Left lobe of liver (tissue), 2 donors: Measurements from ENCODE around the gene LCA5. TPM values are rescaled to one million over a fixed set of nuclear protein-coding genes. Genes with fewer than 3 reads are reported as not detected.
"Not testable (repeated sequence)": the region's sequence is repeated elsewhere in the genome, so short reads cannot be mapped to it uniquely, and the experiment has no call there.

ENCODE experiments used
- ATAC-seq: fragments of 200-7000 bp; cut with Tn5 transposase; one replicate; pipeline ENCODE4 v1.9.1; 2020; ENCODE audit warnings: mild to moderate bottlenecking, moderate library complexity
- DNase-seq: peaks from one replicate; pipeline ENCODE4 v3.0.0-alpha.2; 2020; ENCODE audit warnings: low spot score
- total RNA-seq: library from RNA; stranded (reverse); gene quantifications from one replicate; pipeline ENCODE4 v1.2.1, GENCODE V29; 2021
- donor health status: DM: no; HTN: no; CAD: no; lungs with moderate emphysema.
- donor health status: DM: no; HTN: yes; CAD: no.

The LCA5 gene
- total RNA-seq, 1 donor from 2014 or later: 0.45 TPM

DNA sequence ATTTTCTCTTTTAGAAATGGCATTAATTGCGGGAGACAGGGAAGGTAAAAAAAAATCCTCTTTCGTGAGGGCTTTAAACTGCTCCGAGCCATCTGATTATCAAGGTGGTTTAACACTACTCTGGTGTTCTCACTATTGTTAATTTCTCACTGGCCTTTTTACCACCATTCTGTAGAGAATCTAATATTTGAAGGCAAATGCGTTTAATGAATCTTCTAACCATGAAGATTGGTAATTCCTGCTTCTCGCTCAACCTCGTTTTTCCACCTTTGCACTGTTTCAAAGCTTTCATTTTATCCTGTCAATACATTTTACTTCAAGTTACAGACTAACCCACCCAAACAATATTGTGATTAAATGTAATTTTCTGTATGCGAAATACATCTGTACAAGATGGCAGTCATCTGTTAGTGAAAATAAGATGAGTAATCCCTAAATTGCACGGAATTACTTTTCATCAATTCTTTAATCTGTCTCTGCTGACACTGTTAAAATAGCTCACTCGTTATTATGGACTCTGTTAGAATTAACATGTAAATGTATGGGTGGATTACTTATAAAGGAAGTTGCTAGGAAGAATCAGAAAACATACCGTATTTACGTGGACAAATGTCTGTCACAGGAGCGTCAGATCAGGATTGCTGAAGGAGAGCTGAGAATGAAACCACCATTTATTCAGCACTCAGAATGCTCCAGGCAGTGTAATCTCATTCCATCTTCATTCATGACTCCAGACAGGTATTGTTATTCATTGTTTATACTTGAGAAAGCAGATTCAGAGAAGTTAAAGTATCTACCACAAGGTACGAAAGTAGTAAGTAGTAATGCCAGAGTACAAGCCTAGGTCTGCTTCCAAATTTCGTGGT, 1.1 kb upstream of the LCA5 start:
- ATAC-seq: no peak
- DNase-seq: no peak

DNA sequence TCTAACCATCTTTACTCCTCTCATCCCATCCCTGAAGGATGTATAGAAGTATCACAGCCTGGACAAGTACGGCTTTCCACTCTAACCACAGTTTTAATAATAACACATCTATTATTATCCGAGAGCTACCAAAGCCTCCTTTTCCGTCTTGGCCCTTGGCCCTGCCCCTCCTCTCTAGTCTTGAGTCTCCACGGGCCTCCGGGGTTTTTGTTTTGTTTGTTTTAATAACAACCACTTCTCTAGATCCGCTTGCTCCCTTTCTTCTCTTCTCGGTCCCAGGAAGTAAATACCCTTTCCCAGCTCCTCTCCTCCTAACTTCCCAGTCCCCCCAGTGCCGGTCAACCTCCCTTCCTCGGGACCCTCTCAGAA, 661 bp downstream of the LCA5 start:
- ATAC-seq (no peak), DNase-seq (no peak)

DNA sequence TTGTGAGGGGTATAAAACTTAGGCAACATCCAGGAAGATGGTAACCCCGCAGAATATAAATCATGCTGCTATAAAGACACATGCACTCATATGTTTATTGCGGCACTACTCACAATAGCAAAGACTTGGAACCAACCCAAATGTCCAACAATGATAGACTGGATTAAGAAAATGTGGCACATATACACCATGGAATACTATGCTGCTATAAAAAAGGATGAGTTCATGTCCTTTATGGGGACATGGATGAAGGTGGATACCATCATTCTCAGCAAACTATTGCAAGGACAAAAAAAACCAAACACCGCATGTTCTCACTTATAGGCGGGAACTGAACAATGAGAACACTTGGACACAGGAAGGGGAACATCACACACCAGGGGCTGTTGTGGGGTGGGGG, 7.7 kb downstream of the LCA5 start:
- not testable (repeated sequence) for ATAC-seq

GRCh38 chr6:79526897-79527296, 10.3 kb downstream of the LCA5 start:
- DNase-seq: no peak
- no peak for ATAC-seq

More for the DNA sequence above, 7.7 kb downstream of the LCA5 start:
- not testable (repeated sequence) for DNase-seq

DNA sequence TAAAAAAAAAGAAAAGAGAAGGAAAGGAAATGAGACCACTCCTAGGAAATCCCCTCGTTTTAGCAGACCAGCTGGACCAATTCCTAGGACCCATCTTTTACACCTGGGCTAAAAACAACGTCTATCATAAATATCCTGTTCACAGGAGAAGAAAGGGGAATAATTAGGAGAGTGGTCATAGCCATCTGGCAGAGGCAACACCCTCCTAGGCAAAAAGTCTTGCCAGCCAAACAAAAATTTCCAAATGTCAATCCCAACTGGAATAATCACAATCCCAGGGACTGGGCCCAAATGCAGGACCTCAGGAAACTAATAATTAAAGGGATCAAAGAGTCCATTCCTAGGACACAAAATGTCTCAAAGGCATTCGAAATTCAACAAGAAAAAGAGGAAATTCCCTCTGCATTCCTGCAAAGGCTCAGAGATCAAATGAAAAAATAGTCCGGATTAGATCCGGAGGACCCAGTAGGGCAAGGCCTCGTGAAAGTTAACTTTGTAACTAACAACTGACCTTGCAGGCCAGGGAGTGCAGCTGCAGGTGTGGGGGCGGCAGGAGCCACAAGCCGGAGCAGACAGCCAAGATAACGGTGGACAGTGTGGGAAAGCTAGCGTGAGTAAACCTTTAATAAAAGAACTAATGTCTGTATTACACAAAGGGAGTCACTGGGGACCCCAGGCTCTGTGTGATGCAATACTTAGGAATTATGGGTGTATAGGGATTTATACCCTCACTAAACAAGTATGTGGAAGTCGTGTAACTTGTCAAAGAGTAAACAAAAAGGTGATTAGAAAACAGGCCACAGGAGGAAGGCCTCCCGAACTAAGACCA, 11.7 kb downstream of the LCA5 start:
- peak; percentile 57 for ATAC-seq
- DNase-seq: no peak

DNA sequence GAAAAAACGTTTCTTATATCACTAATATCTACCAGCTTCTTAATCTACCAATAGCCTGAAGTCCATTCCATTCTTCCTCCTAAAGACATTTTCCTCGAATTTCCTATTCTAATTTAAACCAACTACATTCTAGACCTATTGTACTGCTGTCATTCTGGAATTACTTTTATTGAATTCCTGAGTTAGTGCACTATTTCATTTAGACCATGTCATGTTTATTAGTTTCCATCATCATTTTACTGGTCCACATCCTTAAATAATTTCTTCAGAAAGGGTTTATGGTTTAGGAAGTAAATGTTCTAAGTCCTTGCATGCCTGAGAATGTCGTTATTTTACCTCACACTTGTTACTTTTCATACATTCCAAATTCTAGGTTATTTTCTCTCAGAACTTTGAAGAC, 13.2 kb downstream of the LCA5 start:
- no peak for ATAC-seq
- no peak for DNase-seq

DNA sequence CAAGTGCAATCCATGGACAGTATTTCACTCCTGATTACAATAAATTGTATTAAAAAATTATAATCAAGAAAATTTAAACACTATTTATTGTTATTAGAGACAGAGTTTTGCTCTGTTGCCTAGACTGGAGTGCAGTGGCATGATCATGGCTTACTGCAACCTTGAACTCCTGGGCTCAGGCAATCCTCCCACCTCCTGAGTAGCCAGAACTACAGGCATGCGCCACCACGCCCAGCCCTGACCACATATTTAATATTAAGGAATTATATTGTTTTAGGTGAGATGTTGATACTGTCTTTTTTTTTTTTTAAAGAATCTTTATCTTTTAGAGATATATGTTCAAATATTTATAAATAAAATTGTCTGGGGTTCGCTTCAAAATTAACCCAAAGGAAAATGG, 14.6 kb downstream of the LCA5 start:
- DNase-seq: no peak
- ATAC-seq: no peak

- no peak for ATAC-seq
- no peak for DNase-seq
Observed at GRCh38 chr6:79520534-79520933, 16.7 kb downstream of the LCA5 start.

DNA sequence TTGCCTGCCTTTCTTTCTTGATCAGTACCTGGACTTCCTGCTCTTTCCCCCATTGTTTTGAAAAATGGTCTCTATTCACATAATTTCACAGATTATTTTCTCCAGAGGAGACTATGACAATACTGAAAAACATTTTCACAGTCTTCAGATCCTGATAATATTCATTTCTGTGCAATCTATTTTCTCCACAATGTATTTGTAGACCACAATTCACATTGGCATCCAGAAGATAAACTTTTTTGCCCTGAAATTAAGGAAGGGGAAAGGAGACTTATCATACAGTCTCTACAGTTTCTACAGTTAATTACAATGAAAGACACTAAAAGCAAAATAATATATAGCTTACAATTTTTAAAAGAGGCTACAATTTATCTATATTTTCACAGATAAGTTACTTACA, 18.4 kb downstream of the LCA5 start:
- ATAC-seq (no peak), DNase-seq (no peak)

DNA sequence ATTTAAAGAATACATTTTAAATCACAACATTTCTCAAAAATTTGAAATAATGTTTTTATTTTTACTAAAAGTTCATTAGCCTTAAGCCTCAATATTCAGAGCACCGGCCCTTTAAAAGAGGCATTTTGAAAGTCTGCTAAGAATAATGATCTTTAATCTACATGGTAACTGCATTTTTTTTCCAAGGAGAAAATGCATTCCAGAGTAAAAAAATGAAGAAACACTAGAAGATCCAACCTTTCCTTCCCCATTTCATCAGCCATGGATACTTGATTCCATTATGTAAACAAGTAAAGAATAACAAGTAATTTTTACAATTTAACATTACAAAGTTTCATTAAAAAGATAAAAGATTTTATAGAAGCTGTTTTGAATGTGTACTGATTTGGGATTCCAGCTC, 21.8 kb downstream of the LCA5 start:
- ATAC-seq: no peak
- DNase-seq: no peak

GRCh38 chr6:79513111-79513510, 24.1 kb downstream of the LCA5 start:
- no peak for DNase-seq
- no peak for ATAC-seq

- no peak for ATAC-seq
- DNase-seq: no peak
Observed at GRCh38 chr6:79512014-79512413, 25.2 kb downstream of the LCA5 start.

- ATAC-seq (no peak), DNase-seq (no peak)
Observed at GRCh38 chr6:79510707-79511106, 26.5 kb downstream of the LCA5 start.

DNA sequence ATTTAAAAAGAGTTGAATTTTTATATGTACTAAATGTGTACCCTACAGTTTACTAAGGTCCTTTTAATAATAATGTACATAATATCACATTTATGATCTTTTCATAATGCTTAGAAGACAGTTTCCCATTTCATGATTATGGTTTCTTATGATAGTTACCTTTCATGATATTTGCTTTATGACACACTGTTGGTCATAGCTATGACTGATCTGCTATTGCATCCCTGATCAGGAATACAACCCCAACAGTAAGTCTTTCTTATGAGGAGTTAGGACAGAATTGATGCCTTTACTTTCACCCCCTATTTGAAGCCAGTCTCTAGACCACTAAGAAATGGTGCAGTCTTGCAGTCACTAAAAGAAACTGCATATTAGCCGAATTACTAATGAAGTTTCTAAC, 31.0 kb downstream of the LCA5 start:
- DNase-seq (no peak), ATAC-seq (no peak)

GRCh38 chr6:79504372-79504771, 32.9 kb downstream of the LCA5 start:
- DNase-seq: no peak
- no peak for ATAC-seq

- DNase-seq (no peak), ATAC-seq (peak; percentile 44)
Observed at GRCh38 chr6:79498842-79499241, 38.4 kb downstream of the LCA5 start.

DNA sequence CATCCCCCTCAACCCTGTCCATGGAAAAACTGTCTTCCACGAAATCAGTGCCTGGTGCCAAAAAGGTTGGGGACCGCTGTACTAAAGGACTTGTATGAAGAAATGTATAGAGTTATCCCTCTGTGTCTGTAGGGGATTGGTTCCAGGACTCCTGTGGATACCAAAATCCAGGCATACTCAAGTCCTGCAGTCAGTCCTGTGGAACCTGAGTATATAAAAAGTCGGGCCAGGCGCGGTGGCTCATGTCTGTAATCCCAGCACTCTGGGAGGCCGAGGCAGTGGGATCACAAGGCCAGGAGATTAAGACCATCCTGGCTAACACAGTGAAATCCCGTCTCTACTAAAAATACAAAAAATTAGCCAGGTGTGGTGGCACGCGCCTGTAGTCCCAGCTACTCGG, 42.0 kb downstream of the LCA5 start:
- no peak for DNase-seq
- no peak for ATAC-seq

- no peak for DNase-seq
Observed at GRCh38 chr6:79494841-79495240, 42.4 kb downstream of the LCA5 start.

DNA sequence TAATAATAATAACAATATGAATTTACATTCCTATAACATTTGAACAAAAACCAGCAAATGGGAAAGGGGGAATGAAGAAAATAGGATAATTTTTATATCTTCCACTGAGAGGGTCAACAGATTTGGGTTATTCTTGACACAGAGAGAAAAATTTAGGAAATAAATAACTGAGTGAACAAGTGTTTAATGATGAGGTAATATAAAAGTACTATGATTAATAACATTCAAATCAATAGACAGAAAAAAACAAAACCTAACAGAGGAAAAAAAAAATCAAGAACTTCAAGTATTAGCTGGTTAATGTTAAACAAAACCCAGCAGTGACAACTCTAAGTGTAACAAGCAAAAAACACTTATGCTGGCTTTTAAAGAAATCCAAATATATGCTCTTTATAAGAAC, 66.5 kb downstream of the LCA5 start:
- DNase-seq (no peak), ATAC-seq (no peak)

More at GRCh38 chr6:79494841-79495240, 42.4 kb downstream of the LCA5 start:
- ATAC-seq: no peak

GRCh38 chr6:79469376-79470246, 67.6 kb downstream of the LCA5 start:
- DNase-seq (no peak), ATAC-seq (no peak)

DNA sequence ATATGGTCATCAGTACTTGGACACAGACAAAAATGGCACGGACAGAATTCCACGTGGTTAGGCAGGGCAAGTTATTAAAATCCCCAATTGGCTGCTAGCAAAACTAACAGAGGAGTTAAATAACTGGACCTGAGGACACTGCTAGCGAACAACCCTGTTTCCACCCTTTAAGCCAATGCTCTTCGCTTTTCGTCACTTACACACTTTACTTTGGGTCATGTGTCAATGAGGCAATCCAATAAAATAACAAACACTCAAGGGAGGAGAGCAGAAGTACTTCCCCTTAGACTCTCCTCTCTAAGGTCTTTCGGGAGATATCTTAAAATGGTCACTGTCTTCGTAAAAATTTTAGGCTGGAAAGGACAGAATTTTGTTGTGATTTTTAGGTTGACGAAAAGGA, 68.6 kb downstream of the LCA5 start:
- no peak for ATAC-seq
- DNase-seq: no peak
